Ectodermal cell (in vitro differentiated cells): ENCODE results near the gene SYTL4.
"Not testable (repeated sequence)": the region's sequence is repeated elsewhere in the genome, so short reads cannot be mapped to it uniquely, and the experiment has no call there.

Source experiments
- H3K27ac ChIP-seq: 2 replicates; pipeline ENCODE4 v1.7.0; 2013; ENCODE audit warnings: mild to moderate bottlenecking, low read depth, low read length; ENCODE audit not compliant: insufficient read depth, poor library complexity, severe bottlenecking
- H3K27me3 ChIP-seq: 2 replicates; pipeline ENCODE4 v1.7.0; 2013; ENCODE audit warnings: mild to moderate bottlenecking, low read length; ENCODE audit not compliant: insufficient read depth, control insufficient read depth, poor library complexity, severe bottlenecking
- H3K36me3 ChIP-seq: one replicate; pipeline ENCODE4 v1.7.0; 2013; ENCODE audit warnings: low read length; ENCODE audit not compliant: control insufficient read depth, insufficient read depth
- H3K4me1 ChIP-seq: one replicate; pipeline ENCODE4 v1.7.0; 2013; ENCODE audit warnings: low read length; ENCODE audit not compliant: control insufficient read depth, insufficient read depth
- H3K4me3 ChIP-seq: 2 replicates; pipeline ENCODE4 v1.7.0; 2013; ENCODE audit warnings: low read depth, low read length, control low read depth; ENCODE audit not compliant: insufficient read depth
- H3K9me3 ChIP-seq: 2 replicates; pipeline ENCODE4 v1.7.0; 2013; ENCODE audit warnings: mild to moderate bottlenecking, low read length, moderate library complexity; ENCODE audit not compliant: control insufficient read depth
- WGBS, 2 experiments: methylation state at CpG; one replicate each; pipeline ENCODE4 v1.1.7; 2013; ENCODE audit warnings: missing lambda C conversion rate in 2 of 2; 5-methylcytosine and 5-hydroxymethylcytosine counted together

The SYTL4 gene

GRCh38 chrX:100743009-100743607 lies 11.2 kb upstream of the SYTL4 start:
- H3K9me3 ChIP-seq, result no peaks in the 10 kb centered on the region
- WGBS, 2 experiments, result 81 to 93% methylated on average over 2 of the region's 2 CpGs

DNA sequence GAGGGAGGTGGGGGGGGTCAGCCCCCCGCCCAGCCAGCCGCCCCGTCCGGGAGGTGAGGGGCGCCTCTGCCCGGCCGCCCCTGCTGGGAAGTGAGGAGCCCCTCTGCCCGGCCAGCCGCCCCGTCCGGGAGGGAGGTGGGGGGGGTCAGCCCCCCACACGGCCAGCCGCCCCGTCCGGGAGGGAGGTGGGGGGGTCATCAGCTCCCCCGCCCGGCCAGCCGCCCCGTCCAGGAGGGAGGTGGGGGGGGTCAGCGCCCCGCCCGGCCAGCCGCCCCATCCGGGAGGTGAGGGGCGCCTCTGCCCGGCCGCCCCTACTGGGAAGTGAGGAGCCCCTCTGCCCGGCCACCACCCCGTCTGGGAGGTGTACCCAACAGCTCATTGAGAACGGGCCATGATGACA lies 7.9 kb downstream of the SYTL4 start:
- not testable (repeated sequence) for H3K36me3 ChIP-seq, H3K4me3 ChIP-seq, H3K9me3 ChIP-seq, H3K27me3 ChIP-seq, H3K27ac ChIP-seq, H3K4me1 ChIP-seq
- 93 to 96% methylated on average over 3 to 15 of the region's 30 CpGs for WGBS, 2 experiments

More at GRCh38 chrX:100743009-100743607, 11.2 kb upstream of the SYTL4 start:
- Histone ChIP-seq H3K4me1 (no peaks in the 10 kb centered on the region), H3K27me3 (no peaks in the 10 kb centered on the region), H3K36me3 (no peaks in the 10 kb centered on the region), H3K27ac (no peak overlapping the region), H3K4me3 (no peak overlapping the region)

- H3K9me3 ChIP-seq, result no peaks in the 10 kb centered on the region
- no peak overlapping the region for H3K4me3 ChIP-seq
- no peak overlapping the region for H3K27ac ChIP-seq
- no peaks in the 10 kb centered on the region for H3K36me3 ChIP-seq
- no peaks in the 10 kb centered on the region for H3K27me3 ChIP-seq
- H3K4me1 ChIP-seq, result no peaks in the 10 kb centered on the region
Measured at GRCh38 chrX:100721328-100721727, 10.6 kb downstream of the SYTL4 start.

GRCh38 chrX:100720301-100720700 lies 11.6 kb downstream of the SYTL4 start:
- Histone ChIP-seq H3K4me1 (no peaks in the 10 kb centered on the region), H3K9me3 (no peaks in the 10 kb centered on the region), H3K27me3 (no peaks in the 10 kb centered on the region), H3K36me3 (no peaks in the 10 kb centered on the region), H3K4me3 (no peak overlapping the region), H3K27ac (no peak overlapping the region)
- WGBS, 2 experiments, result 16 to 42% methylated on average over 2 of the region's 2 CpGs

DNA sequence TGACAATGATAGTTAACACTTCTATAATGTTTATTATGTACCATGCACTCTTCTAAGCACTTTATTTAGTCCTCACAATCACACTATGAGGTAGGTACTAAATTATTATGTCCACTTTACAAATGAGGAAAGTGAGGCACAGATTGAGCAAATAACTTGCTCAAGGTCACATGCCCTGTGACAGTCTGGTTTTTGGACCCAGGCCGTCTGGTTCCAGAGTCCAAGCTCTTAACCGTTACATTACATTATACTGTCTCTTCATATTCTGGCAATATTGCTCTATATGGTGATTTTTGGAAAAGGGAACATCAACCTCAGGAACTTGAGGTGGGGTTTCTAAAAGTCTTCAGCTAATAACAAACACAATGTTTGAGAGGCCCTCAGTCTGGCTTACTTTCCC lies 12.8 kb downstream of the SYTL4 start:
- Histone ChIP-seq H3K27me3 (no peaks in the 10 kb centered on the region), H3K27ac (no peak overlapping the region), H3K4me1 (no peaks in the 10 kb centered on the region), H3K36me3 (no peaks in the 10 kb centered on the region), H3K9me3 (no peaks in the 10 kb centered on the region), H3K4me3 (no peak overlapping the region)
- 95 to 100% methylated on average over 1 to 2 of the region's 2 CpGs for WGBS, 2 experiments

DNA sequence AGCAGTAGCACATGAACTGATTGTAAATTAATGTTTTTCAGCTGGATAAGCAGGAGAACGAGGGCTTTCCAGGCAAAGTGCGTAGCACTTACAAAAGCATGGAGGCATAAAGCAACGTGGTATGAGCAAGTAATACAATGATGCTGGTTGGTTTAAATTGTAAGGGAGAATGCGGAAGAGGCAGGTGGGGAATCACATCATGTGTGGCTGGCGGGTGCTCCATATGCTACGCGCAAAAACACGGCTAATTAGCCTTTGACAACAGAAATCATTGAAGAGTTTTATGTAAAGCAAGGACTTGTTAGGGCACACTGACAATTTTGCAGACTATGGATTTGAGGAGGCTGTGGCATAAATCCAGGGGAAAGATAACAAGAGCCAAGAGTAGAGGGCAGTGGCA lies 14.6 kb downstream of the SYTL4 start:
- 92 to 93% methylated on average over 8 of the region's 8 CpGs for WGBS, 2 experiments
- no peak overlapping the region for H3K27ac ChIP-seq
- H3K9me3 ChIP-seq, result no peaks in the 10 kb centered on the region
- no peaks in the 10 kb centered on the region for H3K36me3 ChIP-seq
- no peak overlapping the region for H3K4me3 ChIP-seq
- H3K4me1 ChIP-seq, result no peaks in the 10 kb centered on the region
- H3K27me3 ChIP-seq, result no peaks in the 10 kb centered on the region

- Histone ChIP-seq H3K4me3 (no peak overlapping the region), H3K9me3 (no peaks in the 10 kb centered on the region), H3K27ac (no peak overlapping the region), H3K36me3 (no peaks in the 10 kb centered on the region), H3K4me1 (no peaks in the 10 kb centered on the region), H3K27me3 (no peaks in the 10 kb centered on the region)
- WGBS, 2 experiments, result 20 to 27% methylated on average over 3 of the region's 3 CpGs
Measured at GRCh38 chrX:100710816-100711215, 21.1 kb downstream of the SYTL4 start.

- no peak overlapping the region for H3K27ac ChIP-seq
- H3K36me3 ChIP-seq, result no peaks in the 10 kb centered on the region
- no peaks in the 10 kb centered on the region for H3K9me3 ChIP-seq
- H3K4me3 ChIP-seq, result no peak overlapping the region
- no peaks in the 10 kb centered on the region for H3K4me1 ChIP-seq
- 50 to 57% methylated on average over 2 to 3 of the region's 3 CpGs for WGBS, 2 experiments
- no peaks in the 10 kb centered on the region for H3K27me3 ChIP-seq
Measured at GRCh38 chrX:100704581-100705203, 27.2 kb downstream of the SYTL4 start.

GRCh38 chrX:100700809-100701208 lies 31.1 kb downstream of the SYTL4 start:
- Histone ChIP-seq H3K27me3 (no peaks in the 10 kb centered on the region), H3K4me3 (no peak overlapping the region), H3K27ac (no peak overlapping the region), H3K9me3 (no peaks in the 10 kb centered on the region), H3K4me1 (no peaks in the 10 kb centered on the region), H3K36me3 (no peaks in the 10 kb centered on the region)
- 100% methylated on average over 1 of the region's 1 CpG; no CpG with 5 or more reads in 1 of the 2 experiments for WGBS, 2 experiments

GRCh38 chrX:100698551-100698950 lies 33.4 kb downstream of the SYTL4 start:
- H3K4me1 ChIP-seq, result no peaks in the 10 kb centered on the region
- no peak overlapping the region for H3K4me3 ChIP-seq
- no peaks in the 10 kb centered on the region for H3K36me3 ChIP-seq
- no peak overlapping the region for H3K27ac ChIP-seq
- H3K9me3 ChIP-seq, result no peaks in the 10 kb centered on the region
- H3K27me3 ChIP-seq, result no peaks in the 10 kb centered on the region
